Measurements from ENCODE around the gene EHD4.

DNA sequence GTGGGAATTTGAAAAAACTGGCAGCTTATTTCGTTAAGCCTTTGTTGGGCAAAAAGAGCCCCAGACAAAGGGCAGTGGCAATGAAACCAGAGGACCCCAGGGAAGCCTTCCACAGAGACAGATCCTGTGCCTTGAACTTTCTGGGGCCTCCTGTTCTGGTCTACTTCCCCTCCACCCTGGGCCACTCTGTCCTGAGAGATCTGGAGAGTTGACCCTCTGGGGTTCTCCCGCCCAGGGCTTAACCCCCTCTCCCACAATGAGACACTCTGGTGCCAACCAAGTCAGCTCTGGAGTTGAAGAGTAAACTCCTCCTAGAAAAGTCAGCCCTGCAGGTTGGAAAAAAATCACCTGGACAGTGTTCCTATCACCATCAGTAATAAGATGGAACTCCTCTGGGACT is 20.8 kb downstream of the EHD4 start:
- TF ChIP-seq, protein P1, sequence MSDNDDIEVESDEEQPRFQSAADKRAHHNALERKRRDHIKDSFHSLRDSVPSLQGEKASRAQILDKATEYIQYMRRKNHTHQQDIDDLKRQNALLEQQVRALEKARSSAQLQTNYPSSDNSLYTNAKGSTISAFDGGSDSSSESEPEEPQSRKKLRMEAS (IDR thresholded peaks at IDR 0.05): no peak
- TF ChIP-seq, protein P2, sequence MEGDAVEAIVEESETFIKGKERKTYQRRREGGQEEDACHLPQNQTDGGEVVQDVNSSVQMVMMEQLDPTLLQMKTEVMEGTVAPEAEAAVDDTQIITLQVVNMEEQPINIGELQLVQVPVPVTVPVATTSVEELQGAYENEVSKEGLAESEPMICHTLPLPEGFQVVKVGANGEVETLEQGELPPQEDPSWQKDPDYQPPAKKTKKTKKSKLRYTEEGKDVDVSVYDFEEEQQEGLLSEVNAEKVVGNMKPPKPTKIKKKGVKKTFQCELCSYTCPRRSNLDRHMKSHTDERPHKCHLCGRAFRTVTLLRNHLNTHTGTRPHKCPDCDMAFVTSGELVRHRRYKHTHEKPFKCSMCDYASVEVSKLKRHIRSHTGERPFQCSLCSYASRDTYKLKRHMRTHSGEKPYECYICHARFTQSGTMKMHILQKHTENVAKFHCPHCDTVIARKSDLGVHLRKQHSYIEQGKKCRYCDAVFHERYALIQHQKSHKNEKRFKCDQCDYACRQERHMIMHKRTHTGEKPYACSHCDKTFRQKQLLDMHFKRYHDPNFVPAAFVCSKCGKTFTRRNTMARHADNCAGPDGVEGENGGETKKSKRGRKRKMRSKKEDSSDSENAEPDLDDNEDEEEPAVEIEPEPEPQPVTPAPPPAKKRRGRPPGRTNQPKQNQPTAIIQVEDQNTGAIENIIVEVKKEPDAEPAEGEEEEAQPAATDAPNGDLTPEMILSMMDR (IDR thresholded peaks at IDR 0.05): no peak
- TF ChIP-seq CEBPB (IDR thresholded peaks at IDR 0.05): no peak
- no peak for TF ChIP-seq EP300 (IDR thresholded peaks at IDR 0.05)
- TF ChIP-seq POLR2A (IDR thresholded peaks at IDR 0.05; ENCODE audit: low read length): no peak

Data from A549 (cell line).